Body of pancreas (tissue), 4 donors: Measurements from ENCODE around the gene GRM8.

ENCODE experiments used
- POLR2A ChIP-seq, 3 donors: fragments of 450-650 bp; IDR thresholded peaks; one replicate each; pipeline ENCODE4 v1.6.1; 2016; ENCODE audit warnings: antibody characterized with exemption in 3 of 3, mild to moderate bottlenecking in 2 of 3
- TF ChIP-seq, protein P1 (sequence below), 7 experiments: fragments of 450-650 bp in 4 of 7; fragments of 200-600 bp in 3 of 7; sonication (generic) in 3 of 7; IDR thresholded peaks; one replicate each; pipeline ENCODE4 v1.5.1; 2016 to 2019; ENCODE audit warnings: antibody characterized with exemption in 7 of 7

DNA sequence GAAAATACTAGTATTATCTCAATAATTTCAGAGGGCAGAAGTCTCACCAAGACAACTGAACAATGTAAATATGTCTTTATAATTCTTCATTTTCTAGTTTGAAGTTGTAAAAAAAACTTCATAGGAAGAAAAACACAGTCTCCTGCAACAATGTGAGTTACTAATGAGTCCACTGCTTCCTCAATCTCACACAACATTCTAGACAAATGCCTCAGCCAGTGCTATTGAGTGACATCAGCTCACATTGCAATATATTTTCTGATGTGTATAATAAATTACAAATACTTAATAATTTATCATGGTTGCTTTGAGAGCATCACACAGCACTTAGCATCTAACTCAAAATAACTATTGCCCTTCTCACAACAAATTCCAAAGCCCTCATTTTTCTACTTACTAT lies 321.2 kb downstream of the GRM8 start:
- TF ChIP-seq, protein P1, sequence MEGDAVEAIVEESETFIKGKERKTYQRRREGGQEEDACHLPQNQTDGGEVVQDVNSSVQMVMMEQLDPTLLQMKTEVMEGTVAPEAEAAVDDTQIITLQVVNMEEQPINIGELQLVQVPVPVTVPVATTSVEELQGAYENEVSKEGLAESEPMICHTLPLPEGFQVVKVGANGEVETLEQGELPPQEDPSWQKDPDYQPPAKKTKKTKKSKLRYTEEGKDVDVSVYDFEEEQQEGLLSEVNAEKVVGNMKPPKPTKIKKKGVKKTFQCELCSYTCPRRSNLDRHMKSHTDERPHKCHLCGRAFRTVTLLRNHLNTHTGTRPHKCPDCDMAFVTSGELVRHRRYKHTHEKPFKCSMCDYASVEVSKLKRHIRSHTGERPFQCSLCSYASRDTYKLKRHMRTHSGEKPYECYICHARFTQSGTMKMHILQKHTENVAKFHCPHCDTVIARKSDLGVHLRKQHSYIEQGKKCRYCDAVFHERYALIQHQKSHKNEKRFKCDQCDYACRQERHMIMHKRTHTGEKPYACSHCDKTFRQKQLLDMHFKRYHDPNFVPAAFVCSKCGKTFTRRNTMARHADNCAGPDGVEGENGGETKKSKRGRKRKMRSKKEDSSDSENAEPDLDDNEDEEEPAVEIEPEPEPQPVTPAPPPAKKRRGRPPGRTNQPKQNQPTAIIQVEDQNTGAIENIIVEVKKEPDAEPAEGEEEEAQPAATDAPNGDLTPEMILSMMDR (IDR thresholded peaks at IDR 0.05) = no peak
- no peak for TF ChIP-seq POLR2A (IDR thresholded peaks at IDR 0.05)
